HEK293 (cell line): ENCODE measurements around the gene TASOR2.
A peak's percentile ranks its signal among the peaks of the same experiment; 100 is the strongest.

Source experiments
- CTCF ChIA-PET: fragments of 350-600 bp; formaldehyde crosslinking; extraction: SDS; loops from one replicate; lab custom pipeline; 2021; ENCODE audit warnings: antibody characterized with exemption; lab: Yijun Ruan, JAX
- POLR2A ChIA-PET: fragments of 300-600 bp; formaldehyde crosslinking; extraction: SDS; loops from one replicate; lab custom pipeline; 2020; ENCODE audit warnings: antibody characterized with exemption, inconsistent platforms; lab: Yijun Ruan, JAX
- H3K27ac ChIP-seq: fragments of 200-500 bp; sonication (Bioruptor generic); 2 replicates; pipeline ENCODE4 v1.5.1; 2014; ENCODE audit warnings: low read depth, low read length, control low read depth, inconsistent platforms; ENCODE audit errors: extremely low read depth
- H3K36me3 ChIP-seq, 2 experiments: fragments of 200-500 bp in 1 of 2; sonication (Bioruptor generic) in 1 of 2; 1 replicate in 1 of 2; 2 replicates in 1 of 2; pipeline ENCODE4 v1.5.1; 2014 to 2017; ENCODE audit warnings: inconsistent platforms in 2 of 2, low read length in 2 of 2; ENCODE audit not compliant: control insufficient read depth in 2 of 2, insufficient read depth in 1 of 2
- H3K4me1 ChIP-seq: fragments of 200-500 bp; sonication (Bioruptor generic); 2 replicates; pipeline ENCODE4 v1.5.1; 2014; ENCODE audit warnings: mild to moderate bottlenecking, low read length, inconsistent platforms; ENCODE audit not compliant: control insufficient read depth, insufficient read depth
- H3K4me3 ChIP-seq: 2 replicates; pipeline ENCODE4 v1.5.1; 2011; ENCODE audit warnings: low read depth, mild to moderate bottlenecking, control low read depth, low read length, moderate library complexity
- H3K9me3 ChIP-seq: fragments of 200-500 bp; sonication (Bioruptor generic); 2 replicates; pipeline ENCODE4 v1.5.1; 2014; ENCODE audit warnings: low read depth, low read length, inconsistent platforms; ENCODE audit not compliant: control insufficient read depth, insufficient read depth
- FEZF1 ChIP-seq: fragments of 450-650 bp; formaldehyde crosslinking; IDR thresholded peaks from 2 replicates; pipeline ENCODE4 v1.5.1; 2016; ENCODE audit warnings: missing biosample characterization, missing genetic modification characterization
- IKZF3 ChIP-seq: fragments of 450-650 bp; IDR thresholded peaks from 2 replicates; pipeline ENCODE4 v1.5.0; 2018; ENCODE audit warnings: missing biosample characterization, mild to moderate bottlenecking, missing genetic modification characterization, moderate library complexity
- KLF17 ChIP-seq: fragments of 450-650 bp; formaldehyde crosslinking; IDR thresholded peaks from 2 replicates; pipeline ENCODE4 v1.5.1; 2016; ENCODE audit warnings: missing biosample characterization, missing genetic modification characterization
- PRDM1 ChIP-seq: fragments of 450-650 bp; formaldehyde crosslinking; IDR thresholded peaks from 2 replicates; pipeline ENCODE4; 2016; ENCODE audit warnings: missing biosample characterization, missing genetic modification characterization
- PRDM6 ChIP-seq: fragments of 450-650 bp; formaldehyde crosslinking; IDR thresholded peaks from 2 replicates; pipeline ENCODE4 v1.5.1; 2017; ENCODE audit warnings: missing biosample characterization, missing genetic modification characterization
- RBAK ChIP-seq: fragments of 450-650 bp; formaldehyde crosslinking; IDR thresholded peaks from 2 replicates; pipeline ENCODE4 v1.5.1; 2016; ENCODE audit warnings: missing biosample characterization, missing genetic modification characterization
- SP2 ChIP-seq: fragments of 450-650 bp; formaldehyde crosslinking; IDR thresholded peaks from 2 replicates; pipeline ENCODE4 v1.5.1; 2016; ENCODE audit warnings: missing biosample characterization, missing genetic modification characterization
- WT1 ChIP-seq: fragments of 450-650 bp; formaldehyde crosslinking; IDR thresholded peaks from 2 replicates; pipeline ENCODE4 v1.5.1; 2016; ENCODE audit warnings: missing biosample characterization, missing genetic modification characterization
- ZBTB21 ChIP-seq: fragments of 450-650 bp; formaldehyde crosslinking; IDR thresholded peaks from 2 replicates; pipeline ENCODE4 v1.5.1; 2017; ENCODE audit warnings: missing biosample characterization, missing genetic modification characterization
- ZNF140 ChIP-seq: fragments of 450-650 bp; formaldehyde crosslinking; IDR thresholded peaks from 2 replicates; pipeline ENCODE4 v1.5.1; 2016; ENCODE audit warnings: missing biosample characterization, missing genetic modification characterization
- ZNF211 ChIP-seq: fragments of 450-650 bp; formaldehyde crosslinking; IDR thresholded peaks from 2 replicates; pipeline ENCODE4 v1.5.1; 2016; ENCODE audit warnings: low read depth, missing biosample characterization, missing genetic modification characterization
- ZNF311 ChIP-seq: fragments of 450-650 bp; formaldehyde crosslinking; IDR thresholded peaks from 2 replicates; pipeline ENCODE4 v1.5.1; 2017; ENCODE audit warnings: missing biosample characterization, missing genetic modification characterization, borderline replicate concordance
- ZNF324 ChIP-seq: fragments of 450-650 bp; formaldehyde crosslinking; IDR thresholded peaks from 2 replicates; pipeline ENCODE4 v1.5.1; 2016; ENCODE audit warnings: missing biosample characterization, missing genetic modification characterization
- ZNF335 ChIP-seq: fragments of 450-650 bp; formaldehyde crosslinking; conservative IDR thresholded peaks from 2 replicates; pipeline ENCODE4 v1.5.1; 2016; ENCODE audit warnings: missing biosample characterization, missing genetic modification characterization
- ZNF501 ChIP-seq: fragments of 450-650 bp; formaldehyde crosslinking; IDR thresholded peaks from 2 replicates; pipeline ENCODE4 v1.5.1; 2016; ENCODE audit warnings: missing biosample characterization, missing genetic modification characterization
- ZNF514 ChIP-seq: fragments of 450-650 bp; formaldehyde crosslinking; IDR thresholded peaks from 2 replicates; pipeline ENCODE4 v1.5.1; 2016; ENCODE audit warnings: missing biosample characterization, missing genetic modification characterization
- ZNF544 ChIP-seq: fragments of 450-650 bp; formaldehyde crosslinking; IDR thresholded peaks from 2 replicates; pipeline ENCODE4 v1.5.0; 2017; ENCODE audit warnings: missing biosample characterization, missing genetic modification characterization
- ZNF548 ChIP-seq: fragments of 450-650 bp; formaldehyde crosslinking; IDR thresholded peaks from 2 replicates; pipeline ENCODE4 v1.5.1; 2016; ENCODE audit warnings: missing biosample characterization, missing genetic modification characterization
- ZNF549 ChIP-seq: fragments of 450-650 bp; IDR thresholded peaks from 2 replicates; pipeline ENCODE4 v1.5.1; 2018; ENCODE audit warnings: missing biosample characterization, missing genetic modification characterization, mild to moderate bottlenecking, inconsistent platforms, moderate library complexity
- ZNF629 ChIP-seq: fragments of 450-650 bp; formaldehyde crosslinking; IDR thresholded peaks from 2 replicates; pipeline ENCODE4 v1.5.1; 2017; ENCODE audit warnings: missing biosample characterization, missing genetic modification characterization
- ZNF776 ChIP-seq: fragments of 450-650 bp; formaldehyde crosslinking; IDR thresholded peaks from 2 replicates; pipeline ENCODE4 v1.5.0; 2017; ENCODE audit warnings: missing biosample characterization, missing genetic modification characterization, borderline replicate concordance
- ZNF791 ChIP-seq: fragments of 450-650 bp; formaldehyde crosslinking; IDR thresholded peaks from 2 replicates; pipeline ENCODE4 v1.5.1; 2016; ENCODE audit warnings: missing biosample characterization, missing genetic modification characterization
- ZNF843 ChIP-seq: fragments of 450-650 bp; formaldehyde crosslinking; IDR thresholded peaks from 2 replicates; pipeline ENCODE4 v1.5.1; 2016; ENCODE audit warnings: missing biosample characterization, missing genetic modification characterization
- TF ChIP-seq, protein P1 (sequence below): fragments of 450-650 bp; formaldehyde crosslinking; IDR thresholded peaks from 2 replicates; pipeline ENCODE4 v1.5.1; 2017; ENCODE audit warnings: missing biosample characterization, mild to moderate bottlenecking, missing genetic modification characterization, moderate library complexity
- TF ChIP-seq, protein P2 (sequence below): fragments of 450-650 bp; formaldehyde crosslinking; IDR thresholded peaks from 2 replicates; pipeline ENCODE4 v1.5.1; 2016; ENCODE audit warnings: missing biosample characterization, missing genetic modification characterization
- TF ChIP-seq, protein P3 (sequence below): fragments of 450-650 bp; formaldehyde crosslinking; IDR thresholded peaks from 2 replicates; pipeline ENCODE4 v1.5.1; 2016; ENCODE audit warnings: missing biosample characterization, missing genetic modification characterization

The TASOR2 gene

DNA sequence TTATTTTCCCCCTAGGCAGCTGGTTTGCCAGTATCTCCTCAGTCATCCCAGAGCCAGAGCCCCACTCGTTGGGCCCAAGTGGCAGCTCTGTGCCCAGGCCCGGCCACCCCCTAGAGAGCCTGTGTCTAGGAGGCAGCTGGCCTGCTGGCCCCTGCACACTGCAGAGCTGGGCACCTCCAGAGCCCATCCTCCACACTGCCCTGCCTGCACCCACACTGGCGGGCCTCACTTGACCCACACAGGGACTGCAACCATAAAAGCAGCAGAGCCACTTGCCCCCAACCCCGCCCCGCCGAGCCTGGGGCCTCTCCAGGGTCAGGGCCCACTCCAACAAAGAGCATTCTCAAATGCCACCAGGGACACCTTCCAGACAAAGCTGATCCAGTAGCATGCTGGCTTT lies 23.6 kb upstream of the TASOR2 start:
- H3K9me3 ChIP-seq = no peaks in the 10 kb centered on the region
- POLR2A ChIA-PET = no interaction called here
- H3K4me1 ChIP-seq = peaks cover 22% of the 10 kb centered on the region
- no peaks in the 10 kb centered on the region for H3K36me3 ChIP-seq
- CTCF ChIA-PET = interaction anchor here (1.1 kb wide), 1 partner anchor 38 kb away, joined by 4 read pairs; no protein-coding TSS in a partner anchor
- no peak overlapping the region for H3K4me3 ChIP-seq
- TF ChIP-seq RBAK (no peak), ZNF791 (tag by site-specific recombination) (no peak), ZNF324 (tag by site-specific recombination) (no peak)
- TF ChIP-seq, protein P1, sequence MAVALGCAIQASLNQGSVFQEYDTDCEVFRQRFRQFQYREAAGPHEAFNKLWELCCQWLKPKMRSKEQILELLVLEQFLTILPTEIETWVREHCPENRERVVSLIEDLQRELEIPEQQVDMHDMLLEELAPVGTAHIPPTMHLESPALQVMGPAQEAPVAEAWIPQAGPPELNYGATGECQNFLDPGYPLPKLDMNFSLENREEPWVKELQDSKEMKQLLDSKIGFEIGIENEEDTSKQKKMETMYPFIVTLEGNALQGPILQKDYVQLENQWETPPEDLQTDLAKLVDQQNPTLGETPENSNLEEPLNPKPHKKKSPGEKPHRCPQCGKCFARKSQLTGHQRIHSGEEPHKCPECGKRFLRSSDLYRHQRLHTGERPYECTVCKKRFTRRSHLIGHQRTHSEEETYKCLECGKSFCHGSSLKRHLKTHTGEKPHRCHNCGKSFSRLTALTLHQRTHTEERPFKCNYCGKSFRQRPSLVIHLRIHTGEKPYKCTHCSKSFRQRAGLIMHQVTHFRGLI = peak; percentile 36; the same call in 1 of the 2 replicates
- H3K27ac ChIP-seq = no peak overlapping the region

GRCh38 chr10:5662708-5663579 lies 21.7 kb upstream of the TASOR2 start:
- peaks cover 22% of the 10 kb centered on the region for H3K4me1 ChIP-seq
- no peak for TF ChIP-seq ZBTB21 (tag by site-specific recombination)
- TF ChIP-seq ZNF211 (tag by site-specific recombination) = no peak
- 0 out of 2 replicates have a peak, but pooled peaks have one; percentile 9 for TF ChIP-seq ZNF629
- TF ChIP-seq ZNF335 (tag by site-specific recombination) = peak; percentile 46; the same call in 1 of the 2 replicates
- TF ChIP-seq, protein P2, sequence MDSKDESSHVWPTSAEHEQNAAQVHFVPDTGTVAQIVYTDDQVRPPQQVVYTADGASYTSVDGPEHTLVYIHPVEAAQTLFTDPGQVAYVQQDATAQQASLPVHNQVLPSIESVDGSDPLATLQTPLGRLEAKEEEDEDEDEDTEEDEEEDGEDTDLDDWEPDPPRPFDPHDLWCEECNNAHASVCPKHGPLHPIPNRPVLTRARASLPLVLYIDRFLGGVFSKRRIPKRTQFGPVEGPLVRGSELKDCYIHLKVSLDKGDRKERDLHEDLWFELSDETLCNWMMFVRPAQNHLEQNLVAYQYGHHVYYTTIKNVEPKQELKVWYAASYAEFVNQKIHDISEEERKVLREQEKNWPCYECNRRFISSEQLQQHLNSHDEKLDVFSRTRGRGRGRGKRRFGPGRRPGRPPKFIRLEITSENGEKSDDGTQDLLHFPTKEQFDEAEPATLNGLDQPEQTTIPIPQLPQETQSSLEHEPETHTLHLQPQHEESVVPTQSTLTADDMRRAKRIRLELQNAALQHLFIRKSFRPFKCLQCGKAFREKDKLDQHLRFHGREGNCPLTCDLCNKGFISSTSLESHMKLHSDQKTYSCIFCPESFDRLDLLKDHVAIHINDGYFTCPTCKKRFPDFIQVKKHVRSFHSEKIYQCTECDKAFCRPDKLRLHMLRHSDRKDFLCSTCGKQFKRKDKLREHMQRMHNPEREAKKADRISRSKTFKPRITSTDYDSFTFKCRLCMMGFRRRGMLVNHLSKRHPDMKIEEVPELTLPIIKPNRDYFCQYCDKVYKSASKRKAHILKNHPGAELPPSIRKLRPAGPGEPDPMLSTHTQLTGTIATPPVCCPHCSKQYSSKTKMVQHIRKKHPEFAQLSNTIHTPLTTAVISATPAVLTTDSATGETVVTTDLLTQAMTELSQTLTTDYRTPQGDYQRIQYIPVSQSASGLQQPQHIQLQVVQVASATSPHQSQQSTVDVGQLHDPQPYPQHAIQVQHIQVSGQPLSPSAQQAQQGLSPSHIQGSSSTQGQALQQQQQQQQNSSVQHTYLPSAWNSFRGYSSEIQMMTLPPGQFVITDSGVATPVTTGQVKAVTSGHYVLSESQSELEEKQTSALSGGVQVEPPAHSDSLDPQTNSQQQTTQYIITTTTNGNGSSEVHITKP = no peak
- TF ChIP-seq ZNF548 (tag by site-specific recombination) = no peak
- TF ChIP-seq, protein P3, sequence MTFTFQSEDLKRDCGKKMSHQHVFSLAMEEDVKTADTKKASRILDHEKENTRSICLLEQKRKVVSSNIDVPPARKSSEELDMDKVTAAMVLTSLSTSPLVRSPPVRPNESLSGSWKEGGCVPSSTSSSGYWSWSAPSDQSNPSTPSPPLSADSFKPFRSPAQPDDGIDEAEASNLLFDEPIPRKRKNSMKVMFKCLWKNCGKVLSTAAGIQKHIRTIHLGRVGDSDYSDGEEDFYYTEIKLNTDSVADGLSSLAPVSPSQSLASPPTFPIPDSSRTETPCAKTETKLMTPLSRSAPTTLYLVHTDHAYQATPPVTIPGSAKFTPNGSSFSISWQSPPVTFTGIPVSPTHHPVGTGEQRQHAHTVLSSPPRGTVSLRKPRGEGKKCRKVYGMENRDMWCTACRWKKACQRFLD (tag by site-specific recombination) = no peak
- no peak for TF ChIP-seq ZNF776 (tag by site-specific recombination)
- TF ChIP-seq KLF17 (tag by site-specific recombination) = no peak
- TF ChIP-seq ZNF140 (tag by site-specific recombination) = no peak
- TF ChIP-seq SP2 (tag by site-specific recombination) = peak; percentile 22; the same call in 1 of the 2 replicates
- peak; percentile 92 for TF ChIP-seq ZNF549 (tag by site-specific recombination)
- no peak for TF ChIP-seq ZNF514 (tag by site-specific recombination)
- TF ChIP-seq ZNF501 (tag by site-specific recombination) = no peak
- peak; percentile 77 for TF ChIP-seq WT1 (tag by site-specific recombination)
- TF ChIP-seq IKZF3 = peak; percentile 53; the same call in 1 of the 2 replicates
- TF ChIP-seq PRDM1 (tag by site-specific recombination) = peak; percentile 100
- TF ChIP-seq ZNF843 (tag by site-specific recombination) = no peak
- TF ChIP-seq PRDM6 (tag by site-specific recombination) = peak; percentile 70
- peak; percentile 36; the same call in 1 of the 2 replicates for TF ChIP-seq FEZF1 (tag by site-specific recombination)
- TF ChIP-seq ZNF544 (tag by site-specific recombination) = no peak
- TF ChIP-seq ZNF311 (tag by site-specific recombination) = no peak

More at GRCh38 chr10:5662708-5663579, 21.7 kb upstream of the TASOR2 start:
- ChIA-PET POLR2A (no interaction called here), CTCF (interaction anchor here (1.2 to 2.7 kb wide), 3 partner anchors 8 to 33 kb away, joined by 3 to 13 read pairs (median 4); no protein-coding TSS in a partner anchor)
- Histone ChIP-seq H3K4me3 (no peak overlapping the region), H3K9me3 (no peaks in the 10 kb centered on the region), H3K36me3 (no peaks in the 10 kb centered on the region), H3K27ac (peak overlapping the region; percentile 2; the same call in 1 of the 2 replicates)
